GM19455 (cell line): ENCODE data around the gene C6orf120.
A peak's percentile ranks its signal among the peaks of the same experiment; 100 is the strongest.
"Not testable (repeated sequence)": the region's sequence is repeated elsewhere in the genome, so short reads cannot be mapped to it uniquely, and the experiment has no call there.

Experiments
- ATAC-seq: cut with Tn5 transposase; IDR thresholded peaks from one replicate; pipeline ENCODE4 v1.9.1; 2021; ENCODE audit not compliant: unreplicated experiment

The C6orf120 gene

GRCh38 chr6:169678342-169678741 is 23.6 kb upstream of the C6orf120 start:
- ATAC-seq, result no peak

- ATAC-seq, result no peak
Measured at GRCh38 chr6:169684056-169684455, 17.9 kb upstream of the C6orf120 start.

GRCh38 chr6:169685860-169686259 is 16.1 kb upstream of the C6orf120 start:
- ATAC-seq, result no peak

- no peak for ATAC-seq
Measured at GRCh38 chr6:169689287-169689686, 12.6 kb upstream of the C6orf120 start.

GRCh38 chr6:169691260-169691659 is 10.7 kb upstream of the C6orf120 start:
- no peak for ATAC-seq

GRCh38 chr6:169692516-169692915 is 9.4 kb upstream of the C6orf120 start:
- no peak for ATAC-seq

- ATAC-seq, result no peak
Measured at GRCh38 chr6:169695131-169695530, 6.8 kb upstream of the C6orf120 start.

- not testable (repeated sequence) for ATAC-seq
Measured at GRCh38 chr6:169697115-169697514, 4.8 kb upstream of the C6orf120 start.

- ATAC-seq, result no peak
Measured at GRCh38 chr6:169700296-169700695, 1.6 kb upstream of the C6orf120 start.

- peak; percentile 10 for ATAC-seq
Measured at GRCh38 chr6:169701311-169701953, 494 bp upstream of the C6orf120 start.

- ATAC-seq, result peak; percentile 20
Measured at GRCh38 chr6:169702840-169703246, 917 bp downstream of the C6orf120 start.

- no peak for ATAC-seq
Measured at GRCh38 chr6:169707772-169708171, 5.8 kb downstream of the C6orf120 start.

GRCh38 chr6:169709293-169709692 is 7.4 kb downstream of the C6orf120 start:
- no peak for ATAC-seq

- ATAC-seq, result no peak
Measured at GRCh38 chr6:169710009-169710408, 8.1 kb downstream of the C6orf120 start.

GRCh38 chr6:169714178-169714577 is 12.3 kb downstream of the C6orf120 start:
- ATAC-seq, result no peak

GRCh38 chr6:169714595-169714994 is 12.7 kb downstream of the C6orf120 start:
- no peak for ATAC-seq

- no peak for ATAC-seq
Measured at GRCh38 chr6:169719117-169719516, 17.2 kb downstream of the C6orf120 start.

- ATAC-seq, result no peak
Measured at GRCh38 chr6:169720207-169720855, 18.4 kb downstream of the C6orf120 start.

GRCh38 chr6:169722362-169723199 is 20.7 kb downstream of the C6orf120 start:
- ATAC-seq, result peak; percentile 8

GRCh38 chr6:169723200-169723909 is 21.4 kb downstream of the C6orf120 start:
- ATAC-seq, result peak; percentile 35

- ATAC-seq, result peak; percentile 40
Measured at GRCh38 chr6:169723991-169724493, 22.1 kb downstream of the C6orf120 start.
